ENCODE results near the gene MAPT. TPM values are rescaled to one million over a fixed set of nuclear protein-coding genes. Genes with fewer than 3 reads are reported as not detected.

Gene MAPT
- total RNA-seq, 1 donor from 2014 or later = 76.6 TPM

DNA sequence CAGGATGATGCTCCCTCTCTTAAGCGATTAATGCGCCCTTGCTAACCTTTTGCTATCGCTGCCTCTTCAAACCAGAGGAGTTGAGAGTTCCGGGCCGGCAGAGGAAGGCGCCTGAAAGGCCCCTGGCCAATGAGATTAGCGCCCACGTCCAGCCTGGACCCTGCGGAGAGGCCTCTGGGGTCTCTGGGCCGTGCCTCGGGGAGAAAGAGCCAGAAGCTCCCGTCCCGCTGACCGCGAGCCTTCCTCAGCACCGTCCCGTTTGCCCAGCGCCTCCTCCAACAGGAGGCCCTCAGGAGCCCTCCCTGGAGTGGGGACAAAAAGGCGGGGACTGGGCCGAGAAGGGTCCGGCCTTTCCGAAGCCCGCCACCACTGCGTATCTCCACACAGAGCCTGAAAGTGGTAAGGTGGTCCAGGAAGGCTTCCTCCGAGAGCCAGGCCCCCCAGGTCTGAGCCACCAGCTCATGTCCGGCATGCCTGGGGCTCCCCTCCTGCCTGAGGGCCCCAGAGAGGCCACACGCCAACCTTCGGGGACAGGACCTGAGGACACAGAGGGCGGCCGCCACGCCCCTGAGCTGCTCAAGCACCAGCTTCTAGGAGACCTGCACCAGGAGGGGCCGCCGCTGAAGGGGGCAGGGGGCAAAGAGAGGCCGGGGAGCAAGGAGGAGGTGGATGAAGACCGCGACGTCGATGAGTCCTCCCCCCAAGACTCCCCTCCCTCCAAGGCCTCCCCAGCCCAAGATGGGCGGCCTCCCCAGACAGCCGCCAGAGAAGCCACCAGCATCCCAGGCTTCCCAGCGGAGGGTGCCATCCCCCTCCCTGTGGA lies 88.6 kb downstream of the MAPT start:
- DNase-seq (ENCODE audit: low spot score in 2 of 2) (no peak), FAIRE-seq (no peak)

DNA sequence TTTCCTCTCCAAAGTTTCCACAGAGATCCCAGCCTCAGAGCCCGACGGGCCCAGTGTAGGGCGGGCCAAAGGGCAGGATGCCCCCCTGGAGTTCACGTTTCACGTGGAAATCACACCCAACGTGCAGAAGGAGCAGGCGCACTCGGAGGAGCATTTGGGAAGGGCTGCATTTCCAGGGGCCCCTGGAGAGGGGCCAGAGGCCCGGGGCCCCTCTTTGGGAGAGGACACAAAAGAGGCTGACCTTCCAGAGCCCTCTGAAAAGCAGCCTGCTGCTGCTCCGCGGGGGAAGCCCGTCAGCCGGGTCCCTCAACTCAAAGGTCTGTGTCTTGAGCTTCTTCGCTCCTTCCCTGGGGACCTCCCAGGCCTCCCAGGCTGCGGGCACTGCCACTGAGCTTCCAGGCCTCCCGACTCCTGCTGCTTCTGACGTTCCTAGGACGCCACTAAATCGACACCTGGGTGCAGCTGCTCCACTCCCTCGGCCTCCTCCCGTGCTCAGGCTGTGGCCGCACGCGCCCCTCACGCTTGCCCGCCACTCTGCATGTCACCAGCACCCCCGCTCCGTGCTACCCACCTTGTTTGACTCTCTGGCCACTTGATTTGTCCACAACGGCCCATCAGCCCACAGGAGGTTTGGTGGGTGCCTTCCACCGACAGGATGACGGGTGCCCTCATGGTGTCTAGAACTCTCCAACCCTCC lies 89.4 kb downstream of the MAPT start:
- FAIRE-seq = no peak

DNA sequence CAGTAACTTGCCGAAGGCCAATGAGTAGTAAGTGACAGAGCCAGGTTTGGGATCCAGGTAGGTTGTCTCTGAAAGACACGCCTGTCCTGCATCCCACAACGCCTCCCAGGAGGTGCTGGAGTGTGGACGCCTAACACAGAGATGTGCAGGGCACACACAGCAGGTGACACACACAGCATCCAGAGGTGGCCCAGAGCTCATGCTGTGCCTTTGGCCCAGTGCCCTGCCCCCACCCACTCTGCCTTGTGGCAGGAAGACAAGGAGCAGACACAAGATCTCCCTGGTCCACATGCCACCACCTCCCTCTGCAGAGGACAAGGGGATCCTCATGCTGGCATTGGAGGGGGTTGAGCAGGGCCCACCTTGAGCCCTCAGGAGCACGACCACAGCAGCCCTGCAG lies 90.0 kb downstream of the MAPT start:
- DNase-seq (ENCODE audit: low spot score in 2 of 2) = no peak
- no peak for FAIRE-seq

More for the DNA sequence above, 89.4 kb downstream of the MAPT start:
- no peak for DNase-seq (ENCODE audit: low spot score in 2 of 2)

DNA sequence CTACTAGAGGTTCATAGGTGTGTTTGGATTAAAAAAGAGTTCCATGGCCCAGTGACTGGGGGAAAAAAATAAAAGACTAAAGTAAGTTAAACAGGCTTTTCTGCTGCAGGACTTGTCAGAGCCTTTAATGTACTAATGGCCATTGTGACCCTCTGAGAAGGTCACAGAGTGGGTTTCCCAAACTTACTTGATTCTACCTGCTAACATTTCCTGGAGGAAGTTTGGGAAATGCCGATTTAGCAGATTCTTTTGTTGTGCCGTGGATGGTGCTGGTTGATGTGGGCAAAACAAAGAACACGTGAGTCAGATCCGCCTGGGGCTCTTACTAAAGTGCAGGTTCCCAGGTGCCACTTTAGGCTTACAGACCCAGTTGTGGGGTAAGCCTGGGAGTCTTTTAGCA lies 91.1 kb downstream of the MAPT start:
- FAIRE-seq (no peak), DNase-seq (ENCODE audit: low spot score in 2 of 2) (no peak)

DNA sequence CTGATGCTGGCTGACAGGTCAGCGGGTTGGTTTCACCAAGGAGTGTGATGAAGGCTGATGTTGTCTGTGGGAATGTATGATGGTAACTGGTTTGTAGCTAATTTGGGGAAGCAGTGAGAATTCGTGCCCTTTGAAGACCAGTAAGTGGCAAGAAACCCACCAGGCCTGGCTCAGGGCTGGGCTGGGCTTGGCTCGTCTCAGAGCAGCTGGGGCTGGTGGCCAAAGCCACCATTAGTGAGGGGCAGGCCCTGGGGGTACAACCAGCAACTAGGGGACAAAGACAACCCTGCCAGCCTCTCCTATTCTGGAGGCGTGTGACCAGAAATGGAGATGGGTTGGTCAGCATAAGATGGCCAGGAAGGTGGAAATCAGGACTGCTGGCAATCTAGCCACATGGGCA lies 91.7 kb downstream of the MAPT start:
- FAIRE-seq = no peak
- DNase-seq (ENCODE audit: low spot score in 2 of 2) = no peak

DNA sequence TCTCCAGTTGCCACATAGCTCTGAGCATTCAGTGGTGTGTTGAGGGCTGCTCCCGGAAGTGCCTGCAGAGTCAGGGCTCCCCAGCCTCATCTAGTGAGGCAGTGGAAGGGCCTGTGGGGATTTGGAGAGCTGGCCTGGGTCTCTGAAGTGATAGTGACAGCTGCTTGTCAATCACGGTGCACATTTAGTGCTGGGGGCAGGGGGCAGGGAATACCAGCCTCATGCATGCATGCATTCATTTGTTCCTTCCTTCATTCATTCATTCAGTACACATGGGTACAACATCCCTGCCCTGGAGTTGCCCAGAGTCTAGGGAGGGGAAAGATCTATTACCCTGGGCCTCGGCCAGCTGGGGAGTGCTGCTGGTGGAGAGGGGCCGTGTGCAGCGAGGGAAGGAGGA lies 93.4 kb downstream of the MAPT start:
- DNase-seq (ENCODE audit: low spot score in 2 of 2) (no peak), FAIRE-seq (no peak)

DNA sequence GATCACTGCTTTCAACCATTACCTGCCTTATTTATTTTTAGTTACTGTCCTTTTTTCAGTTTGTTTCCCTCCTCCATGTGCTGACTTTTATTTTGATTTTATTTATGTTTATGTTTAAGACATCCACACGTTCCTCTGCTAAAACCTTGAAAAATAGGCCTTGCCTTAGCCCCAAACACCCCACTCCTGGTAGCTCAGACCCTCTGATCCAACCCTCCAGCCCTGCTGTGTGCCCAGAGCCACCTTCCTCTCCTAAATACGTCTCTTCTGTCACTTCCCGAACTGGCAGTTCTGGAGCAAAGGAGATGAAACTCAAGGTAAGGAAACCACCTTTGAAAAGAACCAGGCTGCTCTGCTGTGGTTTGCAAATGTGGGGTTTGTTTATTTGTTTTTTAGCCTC lies 95.4 kb downstream of the MAPT start:
- DNase-seq (ENCODE audit: low spot score in 2 of 2) = no peak
- FAIRE-seq = no peak

DNA sequence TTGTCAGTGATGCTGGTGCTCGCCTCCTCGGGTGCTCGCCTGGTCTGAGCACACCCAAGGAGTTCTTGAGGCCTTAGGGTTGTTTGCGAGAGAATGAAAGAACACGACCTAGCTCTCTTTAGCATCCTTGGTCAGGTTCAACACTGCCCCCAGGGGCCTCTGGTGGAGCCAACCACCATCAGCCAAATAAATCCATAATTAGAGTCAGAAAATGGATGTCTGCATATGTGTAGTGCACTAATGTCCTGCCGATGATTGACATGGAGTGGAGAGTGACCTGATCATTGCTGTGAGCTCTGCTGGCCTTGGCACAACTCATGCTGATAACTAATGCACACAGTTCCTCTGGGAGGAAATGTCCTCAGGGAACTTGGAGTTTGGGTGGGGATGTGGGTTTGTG lies 96.5 kb downstream of the MAPT start:
- FAIRE-seq (no peak), DNase-seq (ENCODE audit: low spot score in 2 of 2) (no peak)

DNA sequence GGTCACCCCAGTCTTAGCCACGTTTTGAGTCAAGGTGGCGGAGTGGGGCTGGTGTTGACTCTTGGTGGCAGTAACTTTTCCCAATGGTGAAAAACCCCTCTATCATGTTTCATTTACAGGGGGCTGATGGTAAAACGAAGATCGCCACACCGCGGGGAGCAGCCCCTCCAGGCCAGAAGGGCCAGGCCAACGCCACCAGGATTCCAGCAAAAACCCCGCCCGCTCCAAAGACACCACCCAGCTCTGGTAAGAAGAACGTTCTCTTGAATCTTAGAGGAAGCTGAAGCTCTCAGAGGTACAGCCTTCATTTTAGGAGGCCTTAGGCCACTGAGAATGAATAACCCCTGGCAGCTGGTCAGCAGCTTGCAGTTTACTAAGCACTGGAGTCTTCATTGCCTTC lies 97.0 kb downstream of the MAPT start:
- DNase-seq (ENCODE audit: low spot score in 2 of 2) = no peak
- FAIRE-seq = no peak

DNA sequence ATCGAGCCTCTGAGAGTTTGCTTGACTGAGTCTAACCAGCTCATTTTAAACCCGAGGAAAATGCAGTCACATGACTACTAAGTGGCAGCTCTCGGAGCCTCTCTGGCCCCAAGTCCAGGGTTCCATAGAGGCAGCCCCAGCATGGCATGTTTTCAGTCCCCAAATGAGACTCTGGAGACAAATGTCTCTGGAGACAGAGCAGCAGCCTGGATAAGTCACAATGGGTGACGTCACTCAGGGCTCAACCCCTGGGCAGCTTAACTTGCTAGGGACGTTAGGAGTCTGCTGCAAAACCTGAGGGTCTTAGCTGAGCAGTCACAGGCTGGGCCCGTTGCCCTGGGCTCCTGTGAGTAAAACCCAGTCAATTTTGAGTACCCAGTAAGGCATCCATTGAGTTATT lies 97.8 kb downstream of the MAPT start:
- no peak for FAIRE-seq

DNA sequence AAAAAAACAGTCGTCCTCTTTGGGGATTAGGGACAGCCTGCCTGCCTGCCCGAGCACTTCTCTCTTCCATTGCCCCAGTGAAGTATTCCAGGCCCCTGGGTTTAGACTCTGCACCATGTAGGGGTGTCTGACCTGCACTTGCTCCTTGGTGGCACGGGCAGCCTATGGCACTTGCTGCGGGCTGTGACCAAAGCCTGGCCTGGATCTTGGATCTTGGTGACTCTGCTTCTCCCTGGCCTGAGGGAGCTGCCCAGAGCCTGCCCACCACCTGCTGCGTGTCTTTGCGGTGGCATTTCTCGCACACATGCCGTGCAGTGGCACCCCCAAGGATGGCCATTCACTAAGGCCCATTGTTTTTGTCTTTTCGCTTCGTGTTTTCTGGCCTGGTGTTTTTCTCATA lies 98.5 kb downstream of the MAPT start:
- FAIRE-seq (no peak), DNase-seq (ENCODE audit: low spot score in 2 of 2) (no peak)

More for the DNA sequence above, 97.8 kb downstream of the MAPT start:
- DNase-seq (ENCODE audit: low spot score in 2 of 2) = no peak

DNA sequence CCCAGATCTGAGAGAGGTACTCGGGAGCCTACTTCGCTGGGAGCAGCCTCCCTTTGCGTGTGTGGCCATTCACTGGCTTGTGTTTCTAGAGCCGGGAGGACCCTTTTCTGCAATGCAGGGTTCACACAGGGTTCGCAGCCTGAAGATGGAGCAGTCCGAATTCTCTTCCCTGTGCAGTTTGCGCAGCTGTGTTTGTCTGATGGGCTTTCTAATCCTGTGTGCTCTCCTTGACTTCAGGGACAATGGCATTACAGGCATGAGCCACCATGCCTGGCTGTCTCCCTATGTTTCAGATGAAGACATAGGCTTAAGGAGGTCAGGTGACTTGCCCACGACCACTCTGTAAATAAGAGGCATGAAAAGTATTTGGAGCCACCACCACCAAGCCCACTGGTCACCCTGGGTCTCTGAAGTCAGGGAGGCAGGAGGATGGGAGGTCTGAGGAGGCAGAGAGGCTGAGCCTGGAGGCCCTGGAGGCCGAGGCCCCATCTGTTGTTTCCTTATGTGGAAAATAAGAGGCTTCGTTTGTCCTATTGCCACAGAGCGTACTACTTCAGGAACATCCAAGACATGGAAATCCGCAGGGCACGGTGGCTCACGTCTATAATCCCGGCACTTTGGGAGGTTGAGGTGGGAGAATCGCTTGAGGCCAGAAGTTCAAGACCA lies 99.7 kb downstream of the MAPT start:
- DNase-seq (ENCODE audit: low spot score in 2 of 2) (no peak), FAIRE-seq (no peak)

DNA sequence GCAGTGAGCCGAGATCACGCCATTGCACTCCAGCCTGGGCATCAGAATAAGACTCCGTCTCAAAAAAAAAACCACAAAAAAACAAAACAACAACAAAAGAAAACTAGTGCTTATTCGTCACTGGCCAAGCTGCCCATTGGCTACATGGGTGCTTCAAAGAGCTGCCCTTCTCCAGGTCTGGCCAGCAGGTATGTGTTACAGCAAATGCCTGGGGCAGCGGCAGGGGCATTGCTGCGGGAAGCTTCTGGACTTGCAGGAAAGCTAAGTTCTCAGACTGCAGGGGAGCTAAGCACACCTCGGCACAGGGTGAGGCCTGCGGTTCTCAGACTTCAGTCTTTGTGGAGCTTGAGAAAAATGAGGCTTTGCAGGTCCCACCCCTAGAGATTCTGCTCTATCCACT lies 100.6 kb downstream of the MAPT start:
- FAIRE-seq = no peak
- DNase-seq (ENCODE audit: low spot score in 2 of 2) = no peak

DNA sequence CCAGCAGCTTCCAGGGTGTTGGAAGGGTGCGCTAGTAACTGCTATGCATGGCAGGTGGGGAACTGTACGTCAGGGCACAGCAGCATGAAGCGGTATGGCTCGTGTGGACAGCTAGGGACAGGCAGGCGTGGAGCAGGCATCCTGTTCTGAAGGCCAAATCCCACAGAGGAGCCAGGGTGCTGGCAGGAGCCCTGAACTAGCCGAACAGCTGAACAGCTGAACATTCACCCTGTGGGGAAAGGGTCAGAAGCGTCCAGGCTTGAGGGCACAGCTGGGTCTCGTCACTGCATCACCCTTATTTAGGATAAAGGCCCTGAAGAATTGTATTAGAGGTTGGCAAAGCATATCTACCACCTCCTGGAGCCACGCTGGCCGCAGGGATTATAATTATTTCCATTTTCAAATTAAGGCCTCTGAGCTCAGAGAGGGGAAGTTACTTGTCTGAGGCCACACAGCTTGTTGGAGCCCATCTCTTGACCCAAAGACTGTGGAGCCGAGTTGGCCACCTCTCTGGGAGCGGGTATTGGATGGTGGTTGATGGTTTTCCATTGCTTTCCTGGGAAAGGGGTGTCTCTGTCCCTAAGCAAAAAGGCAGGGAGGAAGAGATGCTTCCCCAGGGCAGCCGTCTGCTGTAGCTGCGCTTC lies 101.4 kb downstream of the MAPT start:
- DNase-seq (ENCODE audit: low spot score in 2 of 2) = no peak
- no peak for FAIRE-seq

DNA sequence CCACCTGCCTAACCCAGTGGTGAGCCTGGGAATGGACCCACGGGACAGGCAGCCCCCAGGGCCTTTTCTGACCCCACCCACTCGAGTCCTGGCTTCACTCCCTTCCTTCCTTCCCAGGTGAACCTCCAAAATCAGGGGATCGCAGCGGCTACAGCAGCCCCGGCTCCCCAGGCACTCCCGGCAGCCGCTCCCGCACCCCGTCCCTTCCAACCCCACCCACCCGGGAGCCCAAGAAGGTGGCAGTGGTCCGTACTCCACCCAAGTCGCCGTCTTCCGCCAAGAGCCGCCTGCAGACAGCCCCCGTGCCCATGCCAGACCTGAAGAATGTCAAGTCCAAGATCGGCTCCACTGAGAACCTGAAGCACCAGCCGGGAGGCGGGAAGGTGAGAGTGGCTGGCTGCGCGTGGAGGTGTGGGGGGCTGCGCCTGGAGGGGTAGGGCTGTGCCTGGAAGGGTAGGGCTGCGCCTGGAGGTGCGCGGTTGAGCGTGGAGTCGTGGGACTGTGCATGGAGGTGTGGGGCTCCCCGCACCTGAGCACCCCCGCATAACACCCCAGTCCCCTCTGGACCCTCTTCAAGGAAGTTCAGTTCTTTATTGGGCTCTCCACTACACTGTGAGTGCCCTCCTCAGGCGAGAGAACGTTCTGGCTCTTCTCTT lies 102.1 kb downstream of the MAPT start:
- DNase-seq (ENCODE audit: low spot score in 2 of 2) = no peak
- no peak for FAIRE-seq

DNA sequence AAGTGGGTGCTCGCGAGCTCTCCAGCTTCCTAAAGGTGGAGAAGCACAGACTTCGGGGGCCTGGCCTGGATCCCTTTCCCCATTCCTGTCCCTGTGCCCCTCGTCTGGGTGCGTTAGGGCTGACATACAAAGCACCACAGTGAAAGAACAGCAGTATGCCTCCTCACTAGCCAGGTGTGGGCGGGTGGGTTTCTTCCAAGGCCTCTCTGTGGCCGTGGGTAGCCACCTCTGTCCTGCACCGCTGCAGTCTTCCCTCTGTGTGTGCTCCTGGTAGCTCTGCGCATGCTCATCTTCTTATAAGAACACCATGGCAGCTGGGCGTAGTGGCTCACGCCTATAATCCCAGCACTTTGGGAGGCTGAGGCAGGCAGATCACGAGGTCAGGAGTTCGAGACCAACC lies 102.8 kb downstream of the MAPT start:
- FAIRE-seq (no peak), DNase-seq (ENCODE audit: low spot score in 2 of 2) (no peak)

DNA sequence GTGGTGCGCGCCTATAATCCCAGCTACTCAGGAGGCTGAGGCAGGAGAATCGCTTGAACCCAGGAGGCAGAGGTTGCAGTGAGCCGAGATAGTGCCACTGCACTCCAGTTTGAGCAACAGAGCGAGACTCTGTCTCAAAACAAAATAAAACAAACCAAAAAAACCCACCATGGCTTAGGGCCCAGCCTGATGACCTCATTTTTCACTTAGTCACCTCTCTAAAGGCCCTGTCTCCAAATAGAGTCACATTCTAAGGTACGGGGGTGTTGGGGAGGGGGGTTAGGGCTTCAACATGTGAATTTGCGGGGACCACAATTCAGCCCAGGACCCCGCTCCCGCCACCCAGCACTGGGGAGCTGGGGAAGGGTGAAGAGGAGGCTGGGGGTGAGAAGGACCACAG lies 103.3 kb downstream of the MAPT start:
- DNase-seq (ENCODE audit: low spot score in 2 of 2) (no peak), FAIRE-seq (no peak)

DNA sequence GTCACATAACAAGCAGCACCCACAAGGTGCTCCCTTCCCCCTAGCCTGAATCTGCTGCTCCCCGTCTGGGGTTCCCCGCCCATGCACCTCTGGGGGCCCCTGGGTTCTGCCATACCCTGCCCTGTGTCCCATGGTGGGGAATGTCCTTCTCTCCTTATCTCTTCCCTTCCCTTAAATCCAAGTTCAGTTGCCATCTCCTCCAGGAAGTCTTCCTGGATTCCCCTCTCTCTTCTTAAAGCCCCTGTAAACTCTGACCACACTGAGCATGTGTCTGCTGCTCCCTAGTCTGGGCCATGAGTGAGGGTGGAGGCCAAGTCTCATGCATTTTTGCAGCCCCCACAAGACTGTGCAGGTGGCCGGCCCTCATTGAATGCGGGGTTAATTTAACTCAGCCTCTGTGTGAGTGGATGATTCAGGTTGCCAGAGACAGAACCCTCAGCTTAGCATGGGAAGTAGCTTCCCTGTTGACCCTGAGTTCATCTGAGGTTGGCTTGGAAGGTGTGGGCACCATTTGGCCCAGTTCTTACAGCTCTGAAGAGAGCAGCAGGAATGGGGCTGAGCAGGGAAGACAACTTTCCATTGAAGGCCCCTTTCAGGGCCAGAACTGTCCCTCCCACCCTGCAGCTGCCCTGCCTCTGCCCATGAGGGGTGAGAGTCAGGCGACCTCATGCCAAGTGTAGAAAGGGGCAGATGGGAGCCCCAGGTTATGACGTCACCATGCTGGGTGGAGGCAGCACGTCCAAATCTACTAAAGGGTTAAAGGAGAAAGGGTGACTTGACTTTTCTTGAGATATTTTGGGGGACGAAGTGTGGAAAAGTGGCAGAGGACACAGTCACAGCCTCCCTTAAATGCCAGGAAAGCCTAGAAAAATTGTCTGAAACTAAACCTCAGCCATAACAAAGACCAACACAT lies 104.9 kb downstream of the MAPT start, which contains the start of gene STH:
Gene STH, plus strand, starts transcription at position 264 of the 913 bp plus-strand sequence. Its CDS starts 30 bp downstream, at position 294.
- FAIRE-seq (no peak), DNase-seq (ENCODE audit: low spot score in 2 of 2) (no peak)

DNA sequence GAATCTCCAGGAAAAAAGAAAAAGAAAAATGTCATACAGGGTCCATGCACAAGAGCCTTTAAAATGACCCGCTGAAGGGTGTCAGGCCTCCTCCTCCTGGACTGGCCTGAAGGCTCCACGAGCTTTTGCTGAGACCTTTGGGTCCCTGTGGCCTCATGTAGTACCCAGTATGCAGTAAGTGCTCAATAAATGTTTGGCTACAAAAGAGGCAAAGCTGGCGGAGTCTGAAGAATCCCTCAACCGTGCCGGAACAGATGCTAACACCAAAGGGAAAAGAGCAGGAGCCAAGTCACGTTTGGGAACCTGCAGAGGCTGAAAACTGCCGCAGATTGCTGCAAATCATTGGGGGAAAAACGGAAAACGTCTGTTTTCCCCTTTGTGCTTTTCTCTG lies 105.5 kb downstream of the MAPT start:
- DNase-seq (ENCODE audit: low spot score in 2 of 2) (no peak), FAIRE-seq (no peak)
